Measurements from ENCODE around the gene TSPEAR.

GRCh38 chr21:44718571-44718970 is 7.2 kb upstream of the TSPEAR start:
- TF ChIP-seq CTCF (IDR thresholded peaks at IDR 0.05) (no peak), POLR2A (IDR thresholded peaks at IDR 0.05) (no peak), POLR2AphosphoS5 (IDR thresholded peaks at IDR 0.05) (no peak)
